GM19455 (cell line): ENCODE data around the gene TECR.
"Not testable (repeated sequence)": the region's sequence is repeated elsewhere in the genome, so short reads cannot be mapped to it uniquely, and the experiment has no call there.

Experiments
- ATAC-seq: cut with Tn5 transposase; IDR thresholded peaks from one replicate; pipeline ENCODE4 v1.9.1; 2021; ENCODE audit not compliant: unreplicated experiment

Gene TECR

GRCh38 chr19:14529254-14530004 is at the start of gene TECR:
Gene TECR (plus strand): TSS chr19:14529594. CDS start chr19:14529697, 103 bp downstream.
- ATAC-seq: peak; percentile 91

DNA sequence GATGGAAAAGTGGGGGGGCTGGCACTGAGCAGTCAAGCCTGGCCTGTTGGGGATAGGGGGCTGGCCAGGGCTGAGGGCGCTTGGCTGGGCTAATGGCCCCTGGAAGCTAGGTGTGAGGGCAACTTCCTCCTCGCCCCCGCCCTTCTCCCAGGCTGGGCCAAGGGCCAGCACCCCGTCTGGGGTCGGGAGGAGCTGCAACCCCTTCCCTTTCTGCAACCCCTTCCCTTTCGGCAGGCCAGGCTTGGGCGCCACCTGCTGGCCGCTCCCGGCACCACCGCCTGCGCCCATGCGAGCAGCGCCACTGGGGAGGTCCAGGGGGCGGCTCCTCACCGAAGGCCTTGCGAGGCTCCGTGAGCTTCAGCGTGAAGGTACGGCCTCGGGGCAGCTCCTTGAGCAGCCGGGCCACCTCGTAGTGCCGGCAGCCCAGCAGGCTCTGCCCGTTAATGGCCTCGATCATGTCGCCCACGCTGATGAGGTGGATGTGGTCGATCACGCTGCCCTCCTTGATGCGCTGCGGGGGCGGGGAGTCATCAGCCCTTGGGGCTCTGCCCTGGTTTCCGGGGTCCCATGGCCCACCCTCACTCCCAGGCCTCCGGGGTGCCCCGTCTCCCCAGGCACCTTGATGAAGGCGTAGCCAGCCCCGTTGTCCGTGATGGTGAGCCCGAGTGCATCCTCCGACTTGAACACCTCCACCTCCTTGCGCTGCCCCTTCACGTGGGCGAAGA is 49.3 kb upstream of the TECR start:
- ATAC-seq: no peak

DNA sequence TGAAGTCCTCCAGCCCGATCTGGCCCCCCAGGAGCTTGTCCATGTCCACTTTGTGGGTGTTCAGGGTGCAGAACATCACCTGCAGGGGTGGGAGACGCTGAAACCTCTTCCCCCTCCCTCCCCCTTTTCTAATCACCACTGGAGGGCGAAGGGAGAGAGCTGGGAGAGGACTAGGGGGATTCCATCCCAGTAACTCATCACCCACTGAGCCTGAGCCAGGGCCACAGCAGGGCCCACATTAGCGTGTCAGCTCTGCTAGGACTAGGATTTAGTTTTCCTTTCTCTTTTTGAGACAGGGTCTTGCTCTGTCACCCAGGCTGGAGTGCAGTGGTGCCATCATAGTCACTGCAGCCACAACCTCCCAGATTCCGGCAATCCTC is 48.7 kb upstream of the TECR start:
- ATAC-seq: no peak

DNA sequence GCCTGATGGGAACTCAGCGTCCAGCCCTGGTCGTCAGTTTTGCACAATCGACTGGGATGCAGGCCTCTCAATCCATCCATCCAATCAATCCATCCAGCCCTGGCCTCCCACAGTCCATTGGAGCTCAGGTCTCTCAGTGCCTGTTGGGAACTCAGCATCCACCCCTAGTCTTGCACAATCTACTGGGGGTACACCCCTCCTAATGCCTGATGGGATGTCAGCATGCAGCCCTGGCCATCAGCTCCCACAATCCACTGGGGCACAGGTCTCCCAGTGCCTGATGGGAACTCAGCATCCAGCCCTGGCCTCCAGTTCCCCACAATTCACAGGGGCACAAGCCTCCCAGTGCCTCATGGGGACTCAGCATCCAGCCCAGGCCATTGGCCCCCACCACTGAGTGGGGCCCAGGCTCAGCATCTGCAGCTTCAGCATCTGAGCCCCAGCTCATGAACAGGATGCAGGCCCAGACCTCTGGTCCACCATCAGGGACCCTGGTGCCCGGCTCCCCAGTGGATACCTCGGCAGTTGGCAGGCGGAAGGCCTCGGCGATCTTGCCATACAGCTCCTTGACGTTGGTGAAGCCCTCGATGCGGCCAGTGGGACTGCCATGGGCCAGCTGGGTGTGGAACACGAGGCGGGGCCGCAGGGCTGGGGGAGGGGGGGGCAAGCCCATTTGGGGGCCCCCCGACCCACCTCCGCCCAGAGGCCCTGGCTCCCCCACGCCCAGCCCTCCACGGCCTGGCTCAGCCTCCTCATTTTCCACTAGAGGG is 47.0 kb upstream of the TECR start:
- ATAC-seq: no peak

- ATAC-seq: no peak
Observed at GRCh38 chr19:14487370-14488125, 41.8 kb upstream of the TECR start.

- ATAC-seq: no peak
Observed at GRCh38 chr19:14492756-14493337, 36.5 kb upstream of the TECR start.

DNA sequence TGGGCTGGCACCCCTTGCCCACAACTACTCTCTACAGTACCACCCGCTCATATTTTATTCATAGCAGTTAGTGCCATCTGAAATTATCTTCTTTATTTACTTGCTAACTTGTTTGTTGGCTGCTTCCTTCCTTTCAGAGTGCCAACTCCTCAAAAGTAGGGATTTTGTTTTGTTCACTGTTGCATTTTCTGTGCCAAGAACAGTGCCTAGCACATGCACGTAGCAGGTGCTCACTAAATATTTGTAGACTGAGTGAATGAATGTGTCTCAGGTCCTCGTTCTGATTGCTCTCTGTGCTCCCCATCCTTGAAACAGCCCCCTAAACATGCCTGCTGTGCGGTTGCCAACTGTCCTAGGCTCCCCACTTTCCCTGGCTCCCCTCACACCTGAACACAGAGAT is 35.0 kb upstream of the TECR start:
- ATAC-seq: no peak

- no peak for ATAC-seq
Observed at GRCh38 chr19:14494910-14495671, 34.3 kb upstream of the TECR start.

- no peak for ATAC-seq
Observed at GRCh38 chr19:14495672-14496028, 33.7 kb upstream of the TECR start.

DNA sequence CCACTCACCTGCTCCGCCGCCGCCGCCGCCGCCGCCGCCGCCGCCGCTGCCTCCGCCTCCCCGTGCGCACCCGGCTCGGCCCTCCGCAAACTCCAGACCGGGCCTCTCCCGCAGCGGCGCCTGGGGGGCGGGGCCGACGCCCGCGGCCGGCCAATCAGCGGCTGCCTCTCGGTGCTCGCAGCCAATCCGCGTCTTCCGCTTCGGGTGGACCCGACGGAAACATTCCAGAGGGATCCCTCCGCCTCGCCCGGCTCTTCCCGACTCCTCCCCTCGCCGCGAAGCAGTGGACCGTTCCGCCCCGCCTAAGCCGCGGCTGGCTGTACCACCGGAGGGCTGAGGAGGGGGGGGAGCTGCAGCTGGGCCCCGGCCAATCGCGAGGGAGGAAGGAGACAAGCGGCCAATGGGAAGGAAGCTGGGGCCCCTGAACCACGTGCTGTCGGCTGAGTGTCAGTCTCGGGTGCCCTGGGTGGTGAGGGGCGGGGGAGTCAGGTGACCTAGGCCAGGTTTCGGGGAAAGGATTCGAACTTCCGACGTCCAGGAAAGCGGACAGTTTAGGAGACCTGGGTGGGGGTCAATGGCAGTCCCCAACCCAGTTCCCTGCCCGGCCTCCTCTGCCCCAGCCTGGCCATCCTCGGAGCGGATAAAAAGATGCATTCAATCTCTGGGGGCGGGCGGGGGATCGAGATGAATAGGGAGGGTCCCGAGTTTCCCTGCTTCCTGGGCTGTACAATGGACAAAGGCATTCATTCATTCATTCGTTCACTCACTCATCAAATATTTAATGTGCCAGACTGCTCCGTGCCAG is 33.2 kb upstream of the TECR start, which contains the start of gene GIPC1:
Gene GIPC1 (minus strand): TSS at position 99 of the 805 bp plus-strand sequence. CDS start 13,151 bp downstream, outside the sequence.
- peak; percentile 69 for ATAC-seq

GRCh38 chr19:14496834-14497227 is 32.6 kb upstream of the TECR start:
- no peak for ATAC-seq

GRCh38 chr19:14497228-14497921 is 32.0 kb upstream of the TECR start:
- ATAC-seq: no peak

GRCh38 chr19:14502334-14503092 is 26.9 kb upstream of the TECR start:
- ATAC-seq: no peak

DNA sequence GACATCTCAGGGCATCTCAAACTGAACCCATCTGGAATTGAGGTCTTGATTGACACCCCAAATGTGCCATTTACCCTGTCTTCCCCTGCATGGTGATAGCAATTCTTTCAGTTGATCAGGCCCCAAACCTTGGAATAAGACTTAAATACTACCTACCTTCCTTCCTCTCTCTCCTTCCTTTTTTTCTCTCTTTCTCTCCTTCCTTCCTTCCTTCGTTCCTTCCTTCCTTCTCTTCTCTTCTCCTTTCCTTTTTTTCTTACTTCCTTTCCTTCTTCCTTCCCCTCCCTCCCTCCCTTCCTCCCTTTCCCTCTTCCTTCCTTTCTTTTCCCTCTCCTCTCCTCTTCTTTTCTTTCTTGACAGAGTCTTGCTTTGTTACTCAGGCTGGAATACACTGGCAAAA is 26.1 kb upstream of the TECR start:
- no peak for ATAC-seq

DNA sequence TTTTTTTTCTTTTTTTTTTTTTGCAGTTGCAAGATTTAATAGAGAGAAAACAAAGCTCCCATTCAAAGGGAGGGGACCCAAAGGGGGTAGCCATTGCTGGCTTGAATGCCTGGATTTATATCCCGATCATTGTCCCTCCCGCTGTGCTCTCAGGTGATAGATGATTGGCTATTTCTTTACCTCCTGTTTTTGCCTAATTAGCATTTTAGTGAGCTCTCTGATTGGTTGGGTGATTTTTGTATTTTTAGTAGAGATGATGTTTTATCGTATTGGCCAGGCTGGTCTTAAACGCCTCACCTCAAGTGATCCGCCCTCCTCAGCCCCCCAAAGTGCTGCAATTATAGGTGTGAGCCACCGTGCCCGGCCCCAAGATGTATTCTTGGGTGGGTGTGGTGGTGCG is 24.8 kb upstream of the TECR start:
- not testable (repeated sequence) for ATAC-seq

GRCh38 chr19:14505488-14506239 is 23.7 kb upstream of the TECR start:
- no peak for ATAC-seq
